HepG2 (cell line): ENCODE measurements around the gene PGA3.
"Not testable (repeated sequence)": the region's sequence is repeated elsewhere in the genome, so short reads cannot be mapped to it uniquely, and the experiment has no call there.

Experiments
- FOXK1 ChIP-seq: sonication (generic); formaldehyde crosslinking; IDR thresholded peaks from 2 replicates; pipeline ENCODE4 v1.4.0; 2020; ENCODE audit warnings: low read depth, missing genetic modification reagents, borderline replicate concordance
- HNF4G ChIP-seq, 2 experiments: sonication (generic) in 1 of 2; formaldehyde crosslinking in 1 of 2; IDR thresholded peaks; 2 replicates each; pipeline versions ENCODE4 v1.4.0 to v1.6.1; 2011 to 2020; ENCODE audit warnings: borderline replicate concordance in 2 of 2, low read depth in 2 of 2, mild to moderate bottlenecking in 2 of 2, low read length in 1 of 2, missing genetic modification reagents in 1 of 2, moderate library complexity in 1 of 2
- HOXD1 ChIP-seq: sonication (generic); formaldehyde crosslinking; IDR thresholded peaks from 2 replicates; pipeline ENCODE4 v1.5.0; 2020; ENCODE audit warnings: missing genetic modification reagents
- JUND ChIP-seq: sonication (generic); formaldehyde crosslinking; IDR thresholded peaks from 2 replicates; pipeline ENCODE4 v1.8.0; 2022; ENCODE audit warnings: mild to moderate bottlenecking, missing genetic modification reagents
- NFE2L2 ChIP-seq: fragments of 150-350 bp; IDR thresholded peaks from 2 replicates; pipeline ENCODE4 v1.6.1; 2014; ENCODE audit warnings: low read length
- RAD21 ChIP-seq: fragments of 450-650 bp; formaldehyde crosslinking; IDR thresholded peaks from 2 replicates; pipeline ENCODE4 v1.5.0; 2020; ENCODE audit warnings: mild to moderate bottlenecking
- TF ChIP-seq, protein P1 (sequence below), 2 experiments: sonication (generic) in 1 of 2; formaldehyde crosslinking in 1 of 2; IDR thresholded peaks; 2 replicates each; pipeline versions ENCODE4 v1.5.1 to v1.6.1; 2011 to 2020; ENCODE audit warnings: borderline replicate concordance in 1 of 2, low read depth in 1 of 2, low read length in 1 of 2, mild to moderate bottlenecking in 1 of 2, missing genetic modification reagents in 1 of 2, moderate library complexity in 1 of 2
- TF ChIP-seq, protein P2 (sequence below): sonication (generic); formaldehyde crosslinking; IDR thresholded peaks from 2 replicates; pipeline ENCODE4 v1.4.0; 2020; ENCODE audit warnings: missing genetic modification reagents
- TF ChIP-seq, protein P3 (sequence below), 2 experiments: IDR thresholded peaks; 2 replicates each; pipeline ENCODE4 v1.6.1; 2011 to 2012; ENCODE audit warnings: low read length in 2 of 2, borderline replicate concordance in 1 of 2, low read depth in 1 of 2, mild to moderate bottlenecking in 1 of 2, moderate library complexity in 1 of 2
- TF ChIP-seq, protein P4 (sequence below): sonication (generic); formaldehyde crosslinking; IDR thresholded peaks from 2 replicates; pipeline ENCODE4 v1.5.0; 2020; ENCODE audit warnings: mild to moderate bottlenecking, missing genetic modification reagents

DNA sequence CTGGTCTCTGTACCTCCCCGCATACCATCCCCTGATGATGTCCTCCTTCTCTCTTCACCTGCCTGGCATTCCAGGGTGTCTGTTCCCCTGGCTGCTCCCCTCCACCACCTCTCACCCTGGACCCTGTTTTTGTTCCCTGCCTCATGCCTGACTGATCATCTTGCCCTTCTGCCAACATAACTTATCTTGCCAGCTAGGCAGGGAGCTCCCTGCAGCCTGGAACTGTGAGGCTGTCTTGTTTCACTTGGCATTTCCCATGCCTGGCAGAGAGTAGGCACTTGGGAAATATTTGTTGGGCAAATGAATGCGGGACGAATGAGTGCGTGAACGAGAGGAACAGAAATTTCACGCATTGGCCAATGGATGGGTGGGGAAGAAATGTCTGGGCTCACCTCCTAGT lies 7.3 kb downstream of the PGA3 start:
- TF ChIP-seq NFE2L2; RAD21 (CRISPR knock-in tag); JUND (CRISPR knock-in tag); HOXD1 (CRISPR knock-in tag); HNF4G (IDR thresholded peaks at IDR 0.05; ENCODE audit: borderline replicate concordance, low read depth, low read length); HNF4G (CRISPR knock-in tag; IDR thresholded peaks at IDR 0.05; ENCODE audit: borderline replicate concordance, low read depth); FOXK1 (CRISPR knock-in tag): not testable (repeated sequence)
- TF ChIP-seq, protein P1, sequence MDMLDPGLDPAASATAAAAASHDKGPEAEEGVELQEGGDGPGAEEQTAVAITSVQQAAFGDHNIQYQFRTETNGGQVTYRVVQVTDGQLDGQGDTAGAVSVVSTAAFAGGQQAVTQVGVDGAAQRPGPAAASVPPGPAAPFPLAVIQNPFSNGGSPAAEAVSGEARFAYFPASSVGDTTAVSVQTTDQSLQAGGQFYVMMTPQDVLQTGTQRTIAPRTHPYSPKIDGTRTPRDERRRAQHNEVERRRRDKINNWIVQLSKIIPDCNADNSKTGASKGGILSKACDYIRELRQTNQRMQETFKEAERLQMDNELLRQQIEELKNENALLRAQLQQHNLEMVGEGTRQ (IDR thresholded peaks at IDR 0.05; ENCODE audit: low read depth, low read length) = not testable (repeated sequence)
- TF ChIP-seq, protein P1 (CRISPR knock-in tag; IDR thresholded peaks at IDR 0.05; ENCODE audit: borderline replicate concordance) = not testable (repeated sequence)
- TF ChIP-seq, protein P2, sequence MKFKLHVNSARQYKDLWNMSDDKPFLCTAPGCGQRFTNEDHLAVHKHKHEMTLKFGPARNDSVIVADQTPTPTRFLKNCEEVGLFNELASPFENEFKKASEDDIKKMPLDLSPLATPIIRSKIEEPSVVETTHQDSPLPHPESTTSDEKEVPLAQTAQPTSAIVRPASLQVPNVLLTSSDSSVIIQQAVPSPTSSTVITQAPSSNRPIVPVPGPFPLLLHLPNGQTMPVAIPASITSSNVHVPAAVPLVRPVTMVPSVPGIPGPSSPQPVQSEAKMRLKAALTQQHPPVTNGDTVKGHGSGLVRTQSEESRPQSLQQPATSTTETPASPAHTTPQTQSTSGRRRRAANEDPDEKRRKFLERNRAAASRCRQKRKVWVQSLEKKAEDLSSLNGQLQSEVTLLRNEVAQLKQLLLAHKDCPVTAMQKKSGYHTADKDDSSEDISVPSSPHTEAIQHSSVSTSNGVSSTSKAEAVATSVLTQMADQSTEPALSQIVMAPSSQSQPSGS (CRISPR knock-in tag) = not testable (repeated sequence)
- TF ChIP-seq, protein P3, sequence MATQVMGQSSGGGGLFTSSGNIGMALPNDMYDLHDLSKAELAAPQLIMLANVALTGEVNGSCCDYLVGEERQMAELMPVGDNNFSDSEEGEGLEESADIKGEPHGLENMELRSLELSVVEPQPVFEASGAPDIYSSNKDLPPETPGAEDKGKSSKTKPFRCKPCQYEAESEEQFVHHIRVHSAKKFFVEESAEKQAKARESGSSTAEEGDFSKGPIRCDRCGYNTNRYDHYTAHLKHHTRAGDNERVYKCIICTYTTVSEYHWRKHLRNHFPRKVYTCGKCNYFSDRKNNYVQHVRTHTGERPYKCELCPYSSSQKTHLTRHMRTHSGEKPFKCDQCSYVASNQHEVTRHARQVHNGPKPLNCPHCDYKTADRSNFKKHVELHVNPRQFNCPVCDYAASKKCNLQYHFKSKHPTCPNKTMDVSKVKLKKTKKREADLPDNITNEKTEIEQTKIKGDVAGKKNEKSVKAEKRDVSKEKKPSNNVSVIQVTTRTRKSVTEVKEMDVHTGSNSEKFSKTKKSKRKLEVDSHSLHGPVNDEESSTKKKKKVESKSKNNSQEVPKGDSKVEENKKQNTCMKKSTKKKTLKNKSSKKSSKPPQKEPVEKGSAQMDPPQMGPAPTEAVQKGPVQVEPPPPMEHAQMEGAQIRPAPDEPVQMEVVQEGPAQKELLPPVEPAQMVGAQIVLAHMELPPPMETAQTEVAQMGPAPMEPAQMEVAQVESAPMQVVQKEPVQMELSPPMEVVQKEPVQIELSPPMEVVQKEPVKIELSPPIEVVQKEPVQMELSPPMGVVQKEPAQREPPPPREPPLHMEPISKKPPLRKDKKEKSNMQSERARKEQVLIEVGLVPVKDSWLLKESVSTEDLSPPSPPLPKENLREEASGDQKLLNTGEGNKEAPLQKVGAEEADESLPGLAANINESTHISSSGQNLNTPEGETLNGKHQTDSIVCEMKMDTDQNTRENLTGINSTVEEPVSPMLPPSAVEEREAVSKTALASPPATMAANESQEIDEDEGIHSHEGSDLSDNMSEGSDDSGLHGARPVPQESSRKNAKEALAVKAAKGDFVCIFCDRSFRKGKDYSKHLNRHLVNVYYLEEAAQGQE (IDR thresholded peaks at IDR 0.05; ENCODE audit: borderline replicate concordance in 1 of 2, low read depth in 1 of 2, low read length in 2 of 2) = not testable (repeated sequence)
- TF ChIP-seq, protein P4, sequence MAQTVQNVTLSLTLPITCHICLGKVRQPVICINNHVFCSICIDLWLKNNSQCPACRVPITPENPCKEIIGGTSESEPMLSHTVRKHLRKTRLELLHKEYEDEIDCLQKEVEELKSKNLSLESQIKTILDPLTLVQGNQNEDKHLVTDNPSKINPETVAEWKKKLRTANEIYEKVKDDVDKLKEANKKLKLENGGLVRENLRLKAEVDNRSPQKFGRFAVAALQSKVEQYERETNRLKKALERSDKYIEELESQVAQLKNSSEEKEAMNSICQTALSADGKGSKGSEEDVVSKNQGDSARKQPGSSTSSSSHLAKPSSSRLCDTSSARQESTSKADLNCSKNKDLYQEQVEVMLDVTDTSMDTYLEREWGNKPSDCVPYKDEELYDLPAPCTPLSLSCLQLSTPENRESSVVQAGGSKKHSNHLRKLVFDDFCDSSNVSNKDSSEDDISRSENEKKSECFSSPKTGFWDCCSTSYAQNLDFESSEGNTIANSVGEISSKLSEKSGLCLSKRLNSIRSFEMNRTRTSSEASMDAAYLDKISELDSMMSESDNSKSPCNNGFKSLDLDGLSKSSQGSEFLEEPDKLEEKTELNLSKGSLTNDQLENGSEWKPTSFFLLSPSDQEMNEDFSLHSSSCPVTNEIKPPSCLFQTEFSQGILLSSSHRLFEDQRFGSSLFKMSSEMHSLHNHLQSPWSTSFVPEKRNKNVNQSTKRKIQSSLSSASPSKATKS (CRISPR knock-in tag) = not testable (repeated sequence)
